HG03457 (cell line): ENCODE measurements around the gene DCXR.

Experiments used
- ATAC-seq: cut with Tn5 transposase; IDR thresholded peaks from one replicate; pipeline ENCODE4 v1.9.1; 2021; ENCODE audit warnings: moderate number of reproducible peaks; ENCODE audit not compliant: unreplicated experiment

Gene DCXR

GRCh38 chr17:82073446-82073845 lies 35.9 kb upstream of the DCXR start:
- no peak for ATAC-seq

DNA sequence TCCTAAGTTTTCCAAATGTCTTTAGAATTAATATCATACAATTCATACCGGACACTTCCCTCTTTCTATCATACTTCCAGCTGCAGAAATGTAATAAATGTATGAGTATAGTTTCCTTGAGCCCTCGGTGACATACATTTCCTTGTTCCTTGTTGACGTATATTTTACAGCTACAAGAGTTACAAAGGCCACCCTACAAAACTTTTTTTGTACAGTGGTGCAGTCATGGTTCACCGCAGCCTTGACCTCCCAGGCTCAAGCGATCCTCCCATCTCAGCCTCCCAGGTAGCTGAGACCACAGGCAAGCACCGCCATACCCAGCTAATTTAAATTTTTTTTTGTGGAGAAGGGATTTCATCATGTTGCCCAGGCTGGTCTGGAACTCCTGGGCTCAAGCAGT lies 35.3 kb upstream of the DCXR start:
- ATAC-seq: no peak

GRCh38 chr17:82070611-82071010 lies 33.1 kb upstream of the DCXR start:
- ATAC-seq: no peak

GRCh38 chr17:82065638-82066303 lies 28.3 kb upstream of the DCXR start, which contains the start of gene DUS1L:
Gene DUS1L (minus strand): TSS chr17:82065804. CDS start chr17:82065059, 745 bp downstream.
- ATAC-seq: no peak

- ATAC-seq: no peak
Observed at GRCh38 chr17:82065193-82065637, 27.7 kb upstream of the DCXR start.

- no peak for ATAC-seq
Observed at GRCh38 chr17:82064433-82065192, 27.1 kb upstream of the DCXR start.

GRCh38 chr17:82063424-82064415 lies 26.2 kb upstream of the DCXR start:
- no peak for ATAC-seq

DNA sequence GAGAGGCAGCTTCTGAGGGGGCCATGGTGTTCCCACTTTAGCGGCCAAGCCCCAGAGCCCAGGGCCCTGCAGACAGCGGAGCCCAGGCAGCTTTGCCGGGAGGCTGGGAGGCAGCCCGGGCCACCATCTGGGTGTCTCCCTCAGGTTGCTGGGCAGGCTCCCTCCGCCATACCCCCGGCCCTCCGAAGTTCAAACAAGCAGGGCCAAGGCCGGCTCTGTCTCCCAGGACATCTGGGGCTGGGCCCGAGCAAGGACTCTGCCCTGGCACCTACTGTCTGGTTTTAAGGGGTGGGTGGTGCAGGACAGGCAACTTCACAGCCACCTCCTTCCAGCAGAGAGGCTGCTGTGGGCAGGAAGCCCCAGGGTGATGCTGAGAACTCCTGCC lies 25.5 kb upstream of the DCXR start:
- ATAC-seq: no peak

GRCh38 chr17:82062076-82062983 lies 24.8 kb upstream of the DCXR start:
- no peak for ATAC-seq

GRCh38 chr17:82061047-82061925 lies 23.8 kb upstream of the DCXR start:
- no peak for ATAC-seq

DNA sequence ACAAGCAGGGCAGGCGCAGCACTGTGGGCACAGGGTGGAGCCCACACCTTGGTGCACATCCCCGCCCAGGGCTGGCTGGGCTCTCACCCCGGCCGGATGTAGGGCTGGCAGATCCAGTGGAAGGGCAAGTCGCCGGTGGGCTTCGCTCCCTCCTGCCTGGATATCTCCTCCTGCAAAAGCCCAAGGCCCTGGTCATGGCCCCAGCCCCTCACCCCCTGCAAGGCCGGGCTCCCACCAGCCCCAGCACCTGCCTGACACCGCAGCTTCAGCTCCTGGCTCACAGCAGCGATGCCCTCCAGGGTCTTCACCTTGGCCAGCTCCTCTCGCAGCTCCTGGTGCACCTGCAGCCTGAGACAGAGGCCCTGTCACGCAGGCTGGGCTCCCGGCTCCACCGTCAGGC lies 23.1 kb upstream of the DCXR start:
- no peak for ATAC-seq

GRCh38 chr17:82060001-82060380 lies 22.5 kb upstream of the DCXR start:
- ATAC-seq: no peak

- no peak for ATAC-seq
Observed at GRCh38 chr17:82059272-82060000, 21.9 kb upstream of the DCXR start.

DNA sequence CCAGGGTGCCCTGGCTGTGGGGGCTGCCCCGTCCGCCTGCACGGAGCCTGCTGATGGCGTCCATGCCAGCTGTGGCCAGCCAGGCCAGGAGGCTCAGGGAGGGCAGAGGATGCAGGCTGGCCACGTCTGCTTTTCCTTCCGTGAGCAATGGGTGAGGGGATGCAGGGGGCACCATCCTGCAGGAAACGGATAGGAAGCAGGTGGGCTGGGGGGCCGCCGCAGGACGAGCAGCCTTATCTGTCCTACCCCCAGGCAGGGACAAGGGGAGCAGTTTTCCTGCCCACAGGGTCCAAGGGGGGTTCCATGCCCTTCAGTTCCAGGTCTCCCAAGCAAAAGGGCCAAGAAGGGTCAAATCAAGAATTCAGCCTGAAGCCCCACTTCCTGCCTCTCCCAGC lies 21.4 kb upstream of the DCXR start:
- ATAC-seq: no peak

- ATAC-seq: no peak
Observed at GRCh38 chr17:82058230-82058854, 20.8 kb upstream of the DCXR start.

DNA sequence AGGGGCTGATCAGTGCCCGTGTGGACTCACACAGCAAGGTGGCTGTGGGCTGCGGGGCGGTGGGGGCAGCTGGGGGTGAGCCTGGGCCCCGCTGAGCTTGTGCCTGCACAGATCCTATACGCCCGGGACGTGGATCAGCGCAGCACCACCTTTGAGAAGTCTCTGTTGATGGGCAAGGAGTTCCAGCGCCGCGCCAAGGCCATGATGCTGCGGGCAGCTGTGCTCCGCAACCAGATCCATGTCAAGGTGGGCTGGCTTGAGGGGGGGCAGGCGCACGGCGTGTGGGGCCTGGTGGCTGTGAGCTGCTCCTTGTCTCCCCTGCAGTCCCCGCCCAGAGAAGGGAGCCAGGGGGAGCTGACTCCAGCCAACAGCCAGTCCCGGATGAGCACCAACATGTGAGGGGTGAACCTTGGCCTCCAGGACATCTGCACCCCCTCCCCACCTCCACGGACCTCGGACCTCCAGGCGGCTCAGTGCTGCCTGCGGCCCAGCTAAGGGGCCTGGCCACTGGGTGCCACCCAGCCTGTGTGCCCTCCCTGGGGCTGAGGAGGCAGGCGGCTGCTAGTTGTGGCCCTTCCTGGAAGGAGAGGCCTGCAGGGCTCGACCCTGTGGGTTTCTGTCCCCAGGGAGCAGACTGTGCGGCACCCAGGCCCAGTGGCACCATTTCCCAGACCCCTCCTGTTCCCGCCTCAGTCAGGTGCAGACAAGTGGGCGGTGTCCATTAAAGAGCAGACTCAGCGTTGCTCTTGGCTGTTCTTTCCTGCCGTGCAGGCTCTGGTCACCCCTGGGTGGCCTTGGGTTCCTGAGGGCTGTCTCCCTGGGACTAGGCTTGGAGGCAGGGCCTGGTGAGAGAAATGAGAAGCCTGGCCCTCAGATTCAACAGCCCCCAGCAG lies 19.5 kb upstream of the DCXR start:
- ATAC-seq: no peak
